ENCODE results near the gene CHIT1. TPM values are rescaled to one million over a fixed set of nuclear protein-coding genes. Genes with fewer than 3 reads are reported as not detected.

The CHIT1 gene
- total RNA-seq, 1 donor from 2014 or later, result 5.0 TPM

Other genes with a start within 250 kb of the CHIT1 start
- 90.5 and 108 TPM in 2 replicates for gene TMEM183A, start 222.3 kb downstream of the CHIT1 start, total RNA-seq
- 122 and 180 TPM in 2 replicates for gene PPFIA4, start 203.2 kb downstream of the CHIT1 start, total RNA-seq
- 882 and 1,586 TPM in 2 replicates for gene MYOG, start 143.7 kb downstream of the CHIT1 start, total RNA-seq
- gene ADORA1, start 101.9 kb downstream of the CHIT1 start, total RNA-seq, result 27.4 and 42.0 TPM in 2 replicates
- gene MYBPH, start 53.8 kb downstream of the CHIT1 start, total RNA-seq, result 1,679 and 2,440 TPM in 2 replicates
- gene CHI3L1, start 43.0 kb downstream of the CHIT1 start, total RNA-seq, result 0.37 and 1.2 TPM in 2 replicates
- 55.6 and 95.2 TPM in 2 replicates for gene BTG2, start 75.8 kb upstream of the CHIT1 start, total RNA-seq
- 4.4 and 10.6 TPM in 2 replicates for gene FMOD, start 121.4 kb upstream of the CHIT1 start, total RNA-seq
- gene PRELP, start 246.1 kb upstream of the CHIT1 start, total RNA-seq, result 0.11 and 0.31 TPM in 2 replicates